AG10803 (cell line): ENCODE data around the gene SCUBE1.
"Not testable (repeated sequence)": the region's sequence is repeated elsewhere in the genome, so short reads cannot be mapped to it uniquely, and the experiment has no call there.

ENCODE experiments used
- DNase-seq: peaks from one replicate; pipeline ENCODE4 v3.0.0; 2010; ENCODE audit warnings: low read depth
- H3K4me3 ChIP-seq: 2 replicates; pipeline ENCODE4 v1.5.1; 2011; ENCODE audit warnings: mild to moderate bottlenecking, low read length, control low read depth
- CTCF ChIP-seq: conservative IDR thresholded peaks from 2 replicates; pipeline ENCODE4 v1.5.1; 2011; ENCODE audit warnings: mild to moderate bottlenecking, low read length, control low read depth, inconsistent platforms

SCUBE1 gene

GRCh38 chr22:43360576-43360975 is 17.4 kb upstream of the SCUBE1 start:
- no peak for DNase-seq
- no peak for TF ChIP-seq CTCF
- H3K4me3 ChIP-seq: no peak overlapping the region

GRCh38 chr22:43356881-43357280 is 13.7 kb upstream of the SCUBE1 start:
- no peak for TF ChIP-seq CTCF
- H3K4me3 ChIP-seq: no peak overlapping the region
- DNase-seq: no peak

- not testable (repeated sequence) for H3K4me3 ChIP-seq, DNase-seq
Measured at GRCh38 chr22:43355688-43356087, 12.5 kb upstream of the SCUBE1 start.

GRCh38 chr22:43351966-43352345 is 8.8 kb upstream of the SCUBE1 start:
- H3K4me3 ChIP-seq: no peak overlapping the region
- no peak for DNase-seq
- no peak for TF ChIP-seq CTCF

GRCh38 chr22:43349636-43350035 is 6.5 kb upstream of the SCUBE1 start:
- DNase-seq: no peak
- H3K4me3 ChIP-seq: no peak overlapping the region
- no peak for TF ChIP-seq CTCF

- no peak overlapping the region for H3K4me3 ChIP-seq
- peak; percentile 67 for TF ChIP-seq CTCF
- no peak for DNase-seq
Measured at GRCh38 chr22:43346521-43346929, 3.4 kb upstream of the SCUBE1 start.

- TF ChIP-seq CTCF: no peak
- DNase-seq: no peak
- no peak overlapping the region for H3K4me3 ChIP-seq
Measured at GRCh38 chr22:43345761-43346301, 2.7 kb upstream of the SCUBE1 start.

- no peak for TF ChIP-seq CTCF
- H3K4me3 ChIP-seq: no peak overlapping the region
Measured at GRCh38 chr22:43345356-43345755, 2.2 kb upstream of the SCUBE1 start.

More at GRCh38 chr22:43345356-43345755, 2.2 kb upstream of the SCUBE1 start:
- no peak for DNase-seq
